Activated B cell treated with CpG ODN at 0.5 μM for 24 hours (primary cell): ENCODE data around the gene CUL3. TPM values are rescaled to one million over a fixed set of nuclear protein-coding genes. Genes with fewer than 3 reads are reported as not detected.
"Not testable (repeated sequence)": the region's sequence is repeated elsewhere in the genome, so short reads cannot be mapped to it uniquely, and the experiment has no call there.

ENCODE experiments used
- ATAC-seq: fragments of 200-7000 bp; cut with Tn5 transposase; one replicate; pipeline ENCODE4 v1.10.0; 2021; ENCODE audit warnings: low read depth, mild to moderate bottlenecking, moderate library complexity
- CTCF ChIA-PET: fragments of 350-600 bp; sonication (Branson Sonifier 250); formaldehyde crosslinking; loops from one replicate; lab custom pipeline; 2021; ENCODE audit warnings: antibody characterized with exemption; lab: Charles Lee
- POLR2A ChIA-PET: fragments of 350-600 bp; sonication (Branson Sonifier 250); formaldehyde crosslinking; loops from one replicate; lab custom pipeline; 2021; ENCODE audit warnings: antibody characterized with exemption; lab: Charles Lee
- DNase-seq: peaks from one replicate; pipeline ENCODE4 v3.0.0; 2022
- H3K27ac Mint-ChIP-seq: one replicate; pipeline ENCODE4 v1.8.0; 2020; ENCODE audit warnings: mixed read lengths
- H3K27me3 Mint-ChIP-seq: one replicate; pipeline ENCODE4 v1.8.0; 2021; ENCODE audit warnings: mixed read lengths
- H3K36me3 Mint-ChIP-seq: one replicate; pipeline ENCODE4 v1.8.0; 2021; ENCODE audit warnings: low read depth, mixed read lengths
- H3K4me1 Mint-ChIP-seq: one replicate; pipeline ENCODE4 v1.8.0; 2021; ENCODE audit warnings: mixed read lengths
- H3K4me3 Mint-ChIP-seq: one replicate; pipeline ENCODE4 v1.8.0; 2020; ENCODE audit warnings: mild to moderate bottlenecking, mixed read lengths
- H3K9me3 Mint-ChIP-seq: one replicate; pipeline ENCODE4 v1.8.0; 2020; ENCODE audit warnings: mixed read lengths
- CTCF ChIP-seq: fragments of 200-600 bp; IDR thresholded peaks from one replicate; pipeline ENCODE4 v1.8.0; 2022; ENCODE audit warnings: antibody characterized with exemption, mild to moderate bottlenecking
- intact Hi-C: fragments of 100-400 bp; cut with micrococcal nuclease; formaldehyde crosslinking; loops from one replicate; pipeline ENCODE4 v1.15.1; 2024
- total RNA-seq: library from RNA; stranded (reverse); gene quantifications from 2 replicates; pipeline ENCODE4 v1.2.3, GENCODE V29; 2022

Gene CUL3
- total RNA-seq, 1 donor from 2014 or later: 114 TPM

- Mint-ChIP-seq H3K4me3 (no peak overlapping the region), H3K9me3 (no peaks in the 10 kb centered on the region), H3K36me3 (peaks cover 41% of the 10 kb centered on the region), H3K27ac (peak overlapping the region; percentile 70), H3K4me1 (peaks cover 80% of the 10 kb centered on the region), H3K27me3 (no peaks in the 10 kb centered on the region)
- TF ChIP-seq CTCF: no peak
- DNase-seq (no peak), ATAC-seq (no peak)
- ChIA-PET POLR2A (interaction anchor here (1.3 kb wide), 1 partner anchor 7 kb away, joined by 5 read pairs; no protein-coding TSS in a partner anchor), CTCF (no interaction called here)
- intact Hi-C loops: loop anchor here (5.0 to 10.0 kb wide), 2 partner anchors 36 to 573 kb away; partner anchors contain the start of gene MRPL44
Observed at GRCh38 chr2:224528171-224528570, 57.0 kb downstream of the CUL3 start.

GRCh38 chr2:224525774-224526173 lies 59.4 kb downstream of the CUL3 start:
- peak overlapping the region; percentile 41 for H3K4me3 Mint-ChIP-seq
- H3K27ac Mint-ChIP-seq: peak overlapping the region; percentile 74
- no peaks in the 10 kb centered on the region for H3K27me3 Mint-ChIP-seq
- peaks cover 22% of the 10 kb centered on the region for H3K36me3 Mint-ChIP-seq
- ATAC-seq (no peak), DNase-seq (no peak)
- peaks cover 81% of the 10 kb centered on the region for H3K4me1 Mint-ChIP-seq
- TF ChIP-seq CTCF: no peak
- CTCF ChIA-PET: no interaction called here
- H3K9me3 Mint-ChIP-seq: no peaks in the 10 kb centered on the region
- POLR2A ChIA-PET: interaction anchor here (1.1 kb wide), 1 partner anchor 59 kb away, joined by 3 read pairs; the partner anchor contains the start of gene CUL3
- intact Hi-C loops: loop anchor here (2.0 to 10.0 kb wide), 3 partner anchors 19 to 571 kb away; partner anchors contain the start of gene MRPL44

GRCh38 chr2:224524657-224525056 lies 60.5 kb downstream of the CUL3 start:
- Mint-ChIP-seq H3K4me3 (peak overlapping the region; percentile 67), H3K36me3 (peaks cover 15% of the 10 kb centered on the region), H3K27ac (peak overlapping the region; percentile 90), H3K27me3 (no peaks in the 10 kb centered on the region), H3K4me1 (peaks cover 88% of the 10 kb centered on the region), H3K9me3 (no peaks in the 10 kb centered on the region)
- intact Hi-C loops: loop anchor here (5.0 to 10.0 kb wide), 5 partner anchors 32 to 570 kb away; partner anchors contain the start of genes DOCK10 and MRPL44
- ChIA-PET POLR2A (interaction anchor here (1.6 kb wide), 2 partner anchors 59 to 61 kb away, joined by 3 to 7 read pairs; partner anchors contain the start of gene CUL3), CTCF (interaction anchor here (0.6 kb wide), 1 partner anchor 131 kb away, joined by 3 read pairs; no protein-coding TSS in a partner anchor)
- TF ChIP-seq CTCF: no peak
- no peak for ATAC-seq
- DNase-seq: no peak

GRCh38 chr2:224523626-224524577 lies 61.3 kb downstream of the CUL3 start:
- peaks cover 90% of the 10 kb centered on the region for H3K4me1 Mint-ChIP-seq
- ATAC-seq (peak; percentile 19), DNase-seq (no peak)
- CTCF ChIA-PET: interaction anchor here (0.9 kb wide), 1 partner anchor 10 kb away, joined by 3 read pairs; no protein-coding TSS in a partner anchor
- peak overlapping the region; percentile 90 for H3K27ac Mint-ChIP-seq
- TF ChIP-seq CTCF: no peak
- POLR2A ChIA-PET: interaction anchor here (1.6 kb wide), 2 partner anchors 60 to 62 kb away, joined by 3 to 7 read pairs; partner anchors contain the start of gene CUL3
- H3K36me3 Mint-ChIP-seq: peaks cover 12% of the 10 kb centered on the region
- H3K4me3 Mint-ChIP-seq: peak overlapping the region; percentile 67
- intact Hi-C loops: loop anchor here (1.0 to 10.0 kb wide), 5 partner anchors 8 to 569 kb away; partner anchors contain the start of genes DOCK10 and MRPL44
- H3K27me3 Mint-ChIP-seq: no peaks in the 10 kb centered on the region
- no peaks in the 10 kb centered on the region for H3K9me3 Mint-ChIP-seq

- H3K36me3 Mint-ChIP-seq, H3K4me3 Mint-ChIP-seq, DNase-seq, ATAC-seq, H3K27me3 Mint-ChIP-seq, H3K9me3 Mint-ChIP-seq, CTCF ChIA-PET: not testable (repeated sequence)
- intact Hi-C loops: loop anchor here (5.0 to 10.0 kb wide), 4 partner anchors 40 to 568 kb away; partner anchors contain the start of genes DOCK10 and MRPL44
- peaks cover 89% of the 10 kb centered on the region for H3K4me1 Mint-ChIP-seq
- peak overlapping the region; percentile 90 for H3K27ac Mint-ChIP-seq
- POLR2A ChIA-PET: interaction anchor here (1.3 to 3.8 kb wide), 3 partner anchors 18 to 62 kb away, joined by 3 to 84 read pairs (median 14); partner anchors contain the start of gene CUL3
Observed at GRCh38 chr2:224522483-224522882, 62.7 kb downstream of the CUL3 start.
